ENCODE data around the gene GPR17.

- TF ChIP-seq, protein P1, sequence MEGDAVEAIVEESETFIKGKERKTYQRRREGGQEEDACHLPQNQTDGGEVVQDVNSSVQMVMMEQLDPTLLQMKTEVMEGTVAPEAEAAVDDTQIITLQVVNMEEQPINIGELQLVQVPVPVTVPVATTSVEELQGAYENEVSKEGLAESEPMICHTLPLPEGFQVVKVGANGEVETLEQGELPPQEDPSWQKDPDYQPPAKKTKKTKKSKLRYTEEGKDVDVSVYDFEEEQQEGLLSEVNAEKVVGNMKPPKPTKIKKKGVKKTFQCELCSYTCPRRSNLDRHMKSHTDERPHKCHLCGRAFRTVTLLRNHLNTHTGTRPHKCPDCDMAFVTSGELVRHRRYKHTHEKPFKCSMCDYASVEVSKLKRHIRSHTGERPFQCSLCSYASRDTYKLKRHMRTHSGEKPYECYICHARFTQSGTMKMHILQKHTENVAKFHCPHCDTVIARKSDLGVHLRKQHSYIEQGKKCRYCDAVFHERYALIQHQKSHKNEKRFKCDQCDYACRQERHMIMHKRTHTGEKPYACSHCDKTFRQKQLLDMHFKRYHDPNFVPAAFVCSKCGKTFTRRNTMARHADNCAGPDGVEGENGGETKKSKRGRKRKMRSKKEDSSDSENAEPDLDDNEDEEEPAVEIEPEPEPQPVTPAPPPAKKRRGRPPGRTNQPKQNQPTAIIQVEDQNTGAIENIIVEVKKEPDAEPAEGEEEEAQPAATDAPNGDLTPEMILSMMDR (IDR thresholded peaks at IDR 0.05): no peak
- no peak for TF ChIP-seq POLR2A (IDR thresholded peaks at IDR 0.05)
These were observed 37.6 kb upstream of the GPR17 start for GRCh38 chr2:127608061-127609030.

Measured in thyroid gland (tissue), 4 donors.